HG03469 (cell line): ENCODE measurements around the gene SYCP3.
A peak's percentile ranks its signal among the peaks of the same experiment; 100 is the strongest.

Experiments
- ATAC-seq: cut with Tn5 transposase; IDR thresholded peaks from one replicate; pipeline ENCODE4 v1.9.1; 2021; ENCODE audit warnings: mild to moderate bottlenecking, moderate library complexity, moderate number of reproducible peaks; ENCODE audit not compliant: unreplicated experiment

Gene SYCP3

DNA sequence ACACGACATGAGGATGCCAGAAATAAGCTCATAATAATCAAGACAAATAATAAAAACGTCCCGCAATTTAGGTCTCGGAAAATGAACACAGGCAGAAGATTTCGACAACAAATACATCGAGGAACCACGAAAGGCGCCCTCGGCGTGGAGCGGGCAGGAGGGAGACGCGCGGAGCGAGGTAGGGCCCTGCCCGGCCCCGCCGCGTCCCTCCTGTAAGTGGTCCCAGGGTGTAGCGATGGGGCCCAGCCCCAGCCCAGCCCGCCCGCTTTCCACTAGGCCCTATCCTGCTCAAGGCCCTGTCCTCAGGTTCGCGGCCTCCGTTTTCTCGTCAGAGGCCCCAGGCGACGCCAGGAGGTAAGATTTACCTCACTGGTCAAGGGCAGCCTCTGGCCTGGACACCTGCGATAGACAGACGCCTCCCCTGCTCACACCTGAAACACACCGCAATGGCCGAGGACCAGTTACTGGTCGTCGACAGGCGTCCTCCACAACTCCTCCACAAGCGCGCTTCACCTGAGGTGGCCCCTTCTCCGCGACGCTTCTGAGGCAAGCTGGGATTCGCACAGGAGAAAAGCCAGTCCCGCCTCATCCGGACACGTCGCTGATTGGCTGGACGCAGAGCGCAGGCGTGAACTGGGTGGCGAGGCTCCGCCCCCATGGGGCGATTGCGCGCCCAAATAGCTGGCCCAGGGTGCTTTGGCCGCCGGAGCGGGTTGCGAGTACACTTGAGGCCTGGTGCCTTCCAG is at the start of gene SYCP3:
Gene SYCP3, minus strand, starts transcription at position 543 of the 746 bp plus-strand sequence. CDS start 1,527 bp downstream, outside the sequence.
- ATAC-seq, result no peak

DNA sequence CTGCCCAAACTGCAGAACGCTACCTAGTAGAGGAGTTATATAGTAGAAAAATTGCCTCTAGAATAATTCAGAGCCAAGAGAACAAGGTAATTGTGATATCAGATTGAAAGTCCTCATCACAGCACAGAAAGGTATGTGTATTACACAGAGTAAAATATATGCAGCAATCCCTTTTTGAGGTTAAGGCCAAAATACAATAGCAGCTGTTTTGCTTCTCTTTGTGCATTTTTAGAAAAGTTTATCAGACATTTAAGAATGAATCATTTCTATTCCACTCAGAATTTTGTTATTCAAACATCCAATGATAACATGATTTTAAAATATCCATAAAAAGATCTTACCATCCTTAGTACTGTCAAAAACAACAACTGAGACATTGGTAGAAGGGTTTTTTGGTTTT is 46.4 kb upstream of the SYCP3 start:
- ATAC-seq, result no peak

DNA sequence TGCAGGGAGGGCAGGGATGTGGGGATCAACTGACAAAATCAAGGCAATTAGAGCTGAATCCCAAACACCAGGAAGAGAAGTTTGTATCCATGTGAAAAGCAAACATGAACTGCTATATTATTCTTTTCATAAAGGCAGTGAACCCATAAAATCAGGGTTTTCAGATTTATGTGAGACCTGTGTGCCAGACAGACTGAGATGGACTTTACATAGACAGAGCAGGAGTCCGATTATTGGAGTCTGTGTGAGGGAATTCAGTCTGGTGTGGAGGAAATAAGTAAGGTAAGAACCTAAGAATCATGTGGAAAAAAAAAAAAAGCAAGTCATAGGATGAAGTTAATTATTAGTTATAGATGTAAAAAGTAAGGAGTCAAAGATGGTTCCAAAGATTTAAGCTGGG is 45.1 kb upstream of the SYCP3 start:
- ATAC-seq, result no peak

DNA sequence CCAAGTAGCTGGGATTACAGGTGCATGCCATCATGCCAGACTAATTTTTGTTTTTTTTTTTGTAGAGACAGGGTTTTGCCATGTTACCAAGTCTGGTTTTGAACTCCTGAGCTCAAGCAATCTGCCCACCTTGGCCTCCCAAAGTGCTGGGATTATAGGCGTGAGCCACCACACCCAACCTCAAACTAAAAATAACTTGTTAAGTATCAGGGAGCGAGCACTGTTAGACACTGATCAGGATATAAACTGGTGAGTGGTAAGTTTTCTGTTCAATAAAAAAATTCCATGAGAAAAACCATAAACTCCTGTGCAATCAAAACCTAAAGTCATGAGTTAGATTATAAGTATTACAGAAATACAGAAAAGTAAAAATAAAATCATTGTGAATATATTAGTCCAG is 44.6 kb upstream of the SYCP3 start:
- ATAC-seq, result no peak

DNA sequence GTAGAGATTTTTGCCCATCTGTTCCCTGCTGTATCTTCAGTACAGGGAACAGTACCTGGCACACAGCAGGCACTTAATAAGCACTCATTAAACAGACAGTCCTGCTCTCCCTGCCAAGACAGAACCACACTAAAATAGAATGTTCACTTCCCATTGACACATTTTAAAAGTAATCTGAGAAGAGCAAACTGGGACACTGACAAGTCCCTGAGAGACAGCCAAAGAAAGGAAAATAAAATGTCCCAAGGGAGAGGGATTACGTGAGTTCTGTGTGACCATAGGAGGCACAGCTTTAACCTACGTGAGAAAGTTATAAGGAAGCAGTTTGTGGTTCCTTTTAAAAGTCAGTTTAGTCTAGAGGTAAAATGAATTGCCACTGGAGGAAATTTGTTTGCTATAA is 43.9 kb upstream of the SYCP3 start:
- no peak for ATAC-seq

DNA sequence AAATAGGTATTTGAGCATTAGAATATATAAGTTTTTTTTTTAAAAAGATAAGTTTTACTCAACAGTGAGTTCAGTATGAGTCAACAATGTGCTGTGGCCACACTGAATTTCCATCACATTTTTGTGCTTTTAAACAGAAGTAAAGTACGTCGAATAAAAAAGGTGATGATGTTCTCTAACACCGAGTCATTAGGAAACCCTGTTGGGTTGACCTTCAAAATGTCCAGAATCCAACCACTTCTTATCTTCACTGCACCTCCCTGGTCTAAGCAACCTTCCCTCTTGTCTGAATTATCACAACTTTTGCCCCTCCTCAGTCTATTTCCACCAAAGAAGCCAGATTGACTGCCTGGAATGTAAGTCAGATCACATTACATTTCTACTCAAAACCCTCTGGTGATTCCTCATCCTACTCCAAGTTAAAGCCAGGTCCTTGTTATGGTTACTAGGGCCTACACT is 43.0 kb upstream of the SYCP3 start:
- no peak for ATAC-seq

DNA sequence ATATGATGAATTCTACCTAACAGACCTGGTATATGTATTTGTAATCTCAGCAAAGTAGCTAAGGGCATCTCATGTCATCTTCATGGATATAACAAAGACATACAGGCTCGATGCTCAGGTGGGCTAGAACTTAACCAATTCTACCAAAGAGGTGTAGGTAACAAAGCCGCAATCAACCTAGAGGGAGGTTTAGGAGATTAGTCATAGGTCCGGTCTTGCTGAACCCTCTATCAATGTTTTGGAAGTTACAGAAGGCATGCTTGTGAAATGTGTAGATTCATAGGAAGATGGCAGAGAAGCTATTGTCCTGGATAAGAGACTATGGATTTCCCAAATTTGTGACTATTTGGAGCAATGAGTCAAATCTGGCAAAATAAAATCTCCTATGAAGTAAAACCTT is 42.6 kb upstream of the SYCP3 start:
- ATAC-seq, result no peak

DNA sequence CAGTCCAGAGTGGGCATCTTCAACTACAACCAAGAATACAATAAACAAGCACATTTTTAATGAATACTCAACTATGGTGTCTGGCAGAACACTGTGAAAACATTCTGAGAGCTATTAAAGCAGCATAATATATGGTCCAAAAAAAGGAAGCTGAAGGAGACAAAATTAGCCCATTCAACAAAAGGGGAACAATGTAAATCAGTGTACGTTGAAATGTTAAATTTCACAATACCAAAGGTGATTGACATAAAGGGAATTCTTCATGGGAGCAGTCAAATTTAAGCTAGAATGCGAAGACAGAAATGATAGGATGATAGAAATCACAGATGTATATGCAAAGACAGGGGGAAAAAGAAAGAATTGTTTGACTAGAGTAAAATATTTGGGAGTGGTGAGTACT is 41.3 kb upstream of the SYCP3 start:
- ATAC-seq, result no peak

DNA sequence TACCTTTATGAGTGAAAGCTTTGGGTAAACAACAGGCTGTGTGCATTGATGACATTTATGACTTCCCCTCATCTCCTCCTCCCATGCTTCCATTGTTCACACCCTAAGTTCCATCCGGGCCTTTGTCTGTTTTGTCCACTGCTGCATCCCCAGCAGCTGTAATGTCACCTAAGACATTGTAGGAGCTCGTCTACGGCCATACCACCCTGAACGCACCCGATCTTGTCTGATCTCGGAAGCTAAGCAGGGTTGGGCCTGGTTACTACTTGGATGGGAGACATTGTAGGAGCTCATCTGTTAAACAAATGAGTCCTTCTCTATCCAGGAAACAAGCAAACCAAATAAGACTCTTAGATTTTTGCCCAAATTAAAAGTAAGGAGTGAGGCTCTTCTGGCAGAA is 40.4 kb upstream of the SYCP3 start:
- no peak for ATAC-seq

DNA sequence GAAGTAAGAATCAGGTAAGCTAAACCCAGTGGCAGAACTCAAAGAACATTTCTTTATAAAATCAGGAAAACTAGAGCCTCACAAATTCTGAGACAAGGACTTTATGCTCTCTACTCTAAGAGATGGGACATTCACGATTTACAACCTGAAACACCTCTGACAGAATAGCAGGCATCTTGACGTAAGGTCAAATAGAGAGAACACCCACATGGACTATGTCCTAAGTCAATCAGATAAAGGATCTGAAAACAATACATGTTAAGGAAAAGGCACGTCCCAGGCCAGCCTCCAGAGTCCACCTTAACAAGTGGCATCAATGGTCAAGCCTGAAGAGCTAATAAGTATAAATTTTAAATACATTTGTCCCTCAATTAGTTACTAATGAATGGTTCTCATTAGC is 39.9 kb upstream of the SYCP3 start:
- no peak for ATAC-seq

DNA sequence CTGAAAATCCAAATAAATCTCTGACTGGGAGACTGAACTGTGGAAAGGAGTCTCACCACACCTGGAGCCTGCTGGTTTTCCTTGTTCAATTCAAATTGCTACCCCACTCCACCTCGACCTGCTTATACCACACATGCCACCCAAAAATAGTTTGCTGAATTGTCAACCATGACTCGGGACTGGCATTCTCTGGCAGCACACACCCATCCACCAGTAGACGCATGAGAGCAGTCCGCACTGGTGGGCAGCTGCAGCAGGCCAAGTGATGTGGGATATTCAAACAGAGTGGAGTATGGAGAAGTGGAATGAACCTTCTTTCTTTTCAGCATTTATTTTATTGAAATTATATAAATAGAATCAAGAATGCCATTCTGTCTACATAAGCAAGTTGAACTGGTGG is 38.7 kb upstream of the SYCP3 start:
- ATAC-seq, result no peak

DNA sequence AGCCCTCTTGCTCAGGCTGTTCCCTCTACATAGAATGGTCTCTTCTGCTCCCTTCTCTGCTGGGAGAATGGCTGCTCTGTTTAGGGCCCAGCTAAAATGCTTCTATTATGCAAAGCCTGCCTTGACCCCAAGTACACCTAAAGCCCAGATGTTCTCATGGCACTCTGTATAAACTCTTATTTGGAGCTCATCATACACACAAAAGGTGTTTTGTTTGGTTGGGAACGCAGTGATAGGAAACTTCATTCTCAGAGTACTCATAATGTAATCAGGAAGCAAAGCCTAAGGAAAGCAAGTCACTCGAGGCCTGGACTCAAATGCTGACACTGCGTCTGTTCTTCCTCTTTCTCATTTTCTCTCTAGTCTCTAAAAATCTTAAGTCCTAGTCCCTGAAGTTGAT is 38.2 kb upstream of the SYCP3 start:
- ATAC-seq, result no peak

DNA sequence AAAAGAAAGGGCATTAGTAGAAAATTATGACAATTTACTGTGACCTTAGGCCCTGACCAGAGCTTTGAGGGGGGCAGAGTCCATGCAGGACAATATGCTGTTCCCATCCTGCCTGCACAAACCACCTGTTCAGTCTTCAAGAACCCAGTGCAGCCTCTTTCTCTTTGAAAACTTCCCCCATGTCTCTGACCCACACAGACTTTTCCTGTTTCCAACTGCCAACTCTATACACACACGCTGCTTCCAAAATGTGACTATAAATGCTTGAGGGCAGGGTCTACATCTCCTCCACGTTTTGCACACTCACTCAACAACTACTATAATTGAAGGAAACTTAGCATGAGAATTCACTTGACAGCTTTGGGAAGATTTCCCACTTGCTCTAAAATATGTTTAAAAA is 36.6 kb upstream of the SYCP3 start:
- no peak for ATAC-seq

DNA sequence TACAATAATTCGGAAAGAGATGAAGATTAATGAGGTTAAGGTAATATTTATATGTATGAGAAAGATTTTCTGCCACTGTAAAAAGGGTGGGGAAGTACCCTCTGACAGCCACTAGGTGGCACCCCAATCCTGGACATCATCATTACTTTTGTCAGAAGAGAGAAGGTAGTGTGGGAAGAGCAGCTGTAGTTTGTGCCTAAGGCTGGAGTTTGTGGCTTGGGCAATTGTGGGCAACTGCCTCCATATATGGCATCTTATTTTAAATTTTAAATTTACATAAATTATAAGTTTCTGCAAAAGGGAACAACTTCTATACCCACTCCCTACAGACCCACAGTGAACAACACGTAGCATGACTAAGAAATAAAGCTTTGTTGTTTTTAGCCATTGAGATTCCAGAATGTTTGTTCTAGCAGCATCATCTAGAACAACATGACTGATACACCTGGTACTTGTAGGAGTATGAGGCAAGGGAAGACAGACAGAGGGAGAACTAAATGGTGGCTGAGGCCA is 34.4 kb upstream of the SYCP3 start:
- ATAC-seq, result peak; percentile 78

DNA sequence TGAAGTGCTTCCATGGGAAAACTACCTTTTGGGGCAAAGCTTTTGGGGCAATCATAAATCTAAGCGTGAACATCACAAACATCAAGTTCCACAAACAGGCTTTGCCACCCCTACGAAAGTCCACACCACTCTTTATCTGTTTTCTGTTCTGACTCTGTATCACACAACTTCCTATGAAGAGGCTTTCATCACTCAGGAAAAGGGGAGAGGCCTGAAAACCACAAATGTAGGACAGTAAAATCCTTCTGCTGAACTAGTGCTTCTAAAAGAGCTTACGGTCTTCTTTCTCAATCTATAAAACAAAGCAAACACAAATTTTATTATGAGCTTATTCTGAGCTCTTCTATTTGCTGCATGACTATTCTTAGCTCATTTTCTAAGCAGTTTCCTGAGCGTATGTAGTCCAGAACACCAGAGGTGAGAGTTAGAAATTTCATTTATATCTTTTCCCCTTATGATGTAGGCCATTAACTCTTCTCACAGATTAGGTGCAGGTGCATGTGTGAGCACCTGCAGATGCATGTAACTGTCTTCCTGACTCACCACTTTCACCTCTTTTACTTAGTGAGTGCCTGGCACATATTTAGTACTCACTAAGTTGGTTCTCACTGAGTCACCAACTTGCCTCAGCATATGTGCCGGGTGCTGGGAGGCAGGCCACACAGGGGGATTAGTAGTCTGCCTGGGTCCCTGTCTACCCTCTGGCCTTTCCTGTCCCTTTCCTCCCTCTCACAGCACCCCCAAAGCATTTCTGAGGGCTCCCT is 32.9 kb upstream of the SYCP3 start:
- no peak for ATAC-seq

DNA sequence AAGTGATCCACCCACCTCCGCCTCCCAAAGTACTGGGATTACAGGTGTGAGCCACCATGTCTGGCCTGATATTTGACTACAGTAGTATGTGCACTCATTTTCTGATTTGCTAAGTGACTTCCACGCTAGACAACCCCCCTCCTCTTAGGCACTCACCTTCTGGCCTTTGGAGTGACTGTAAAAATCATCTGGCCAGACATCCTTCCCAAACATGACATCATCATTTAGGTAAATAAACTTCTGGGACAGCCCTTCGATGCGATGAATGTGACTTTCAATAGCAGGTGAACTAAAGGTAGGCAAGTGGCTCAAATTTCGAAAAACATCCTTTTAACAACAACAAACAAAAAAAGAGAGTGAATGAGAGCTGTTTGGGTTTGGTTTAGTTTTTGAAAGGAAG is 30.6 kb upstream of the SYCP3 start:
- ATAC-seq, result no peak

DNA sequence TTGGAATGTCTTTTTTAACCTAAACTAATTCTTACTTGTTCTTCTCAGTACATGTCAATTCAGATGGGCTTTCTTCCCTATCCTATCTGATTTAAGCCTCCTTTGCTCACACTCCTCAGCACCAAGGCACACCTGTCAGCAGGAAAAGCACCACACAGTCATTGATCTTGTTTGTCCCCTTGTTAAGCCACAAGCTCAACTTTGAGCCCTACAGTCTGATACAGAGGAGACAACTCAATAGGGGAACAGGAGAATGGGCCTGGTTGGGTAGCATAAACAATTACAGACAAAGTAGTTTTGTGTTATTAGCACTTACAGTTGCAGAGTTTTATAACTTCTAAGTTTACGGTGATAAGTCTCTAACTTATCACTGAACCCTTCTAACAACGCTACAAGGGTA is 29.5 kb upstream of the SYCP3 start:
- ATAC-seq, result no peak

DNA sequence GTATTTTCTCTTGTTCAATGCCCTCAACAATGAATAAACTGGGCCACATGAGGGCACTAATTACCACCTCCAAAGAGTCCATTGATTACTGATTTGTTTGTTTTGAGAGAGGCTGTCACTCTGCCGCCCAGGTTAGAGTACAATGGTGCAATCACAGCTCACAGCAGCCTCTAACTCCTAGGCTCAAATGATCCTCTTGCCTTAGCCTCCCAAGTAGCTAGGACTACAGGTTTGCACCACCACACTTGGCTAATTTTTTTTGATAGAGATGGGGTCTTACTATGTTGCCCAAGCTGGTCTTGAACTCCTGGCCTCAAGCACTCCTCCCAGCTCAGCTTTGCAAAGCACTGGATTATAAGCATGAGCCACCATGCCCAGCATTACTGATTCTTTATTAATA is 28.3 kb upstream of the SYCP3 start:
- no peak for ATAC-seq

DNA sequence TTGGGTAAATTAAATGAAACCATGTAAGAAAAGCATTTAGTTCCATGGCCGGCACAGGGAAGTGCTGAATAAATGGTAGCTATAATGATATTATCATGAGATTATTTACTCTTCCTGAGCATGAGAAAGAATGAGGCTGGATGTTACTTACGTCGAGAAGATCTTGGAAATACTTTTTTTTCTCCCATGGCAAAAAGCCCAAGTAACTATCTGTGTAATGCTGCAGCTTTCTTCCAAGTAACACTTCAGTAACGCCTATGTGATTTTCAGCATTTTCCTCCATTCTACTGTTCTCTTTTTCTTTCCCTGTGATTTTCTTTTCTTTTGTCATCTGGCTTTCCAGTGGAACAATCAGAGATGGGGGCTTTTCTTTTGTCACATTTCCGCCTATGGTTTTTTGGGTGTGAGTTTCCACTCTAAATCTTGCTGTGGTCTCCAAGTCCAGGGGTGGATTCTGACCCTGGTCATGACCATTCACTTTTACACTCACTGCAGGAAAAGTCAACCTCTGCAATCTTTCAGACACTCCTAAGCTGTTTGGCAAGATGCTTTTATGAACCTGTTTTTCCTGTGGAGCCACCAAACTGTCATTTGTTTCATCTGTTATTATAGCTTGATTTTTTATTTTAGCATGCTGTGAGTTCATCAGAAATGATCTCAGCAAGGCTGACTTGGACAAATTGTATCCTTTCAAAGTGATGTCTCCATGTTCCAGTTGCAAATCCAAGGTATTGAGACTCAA is 25.0 kb upstream of the SYCP3 start:
- no peak for ATAC-seq

DNA sequence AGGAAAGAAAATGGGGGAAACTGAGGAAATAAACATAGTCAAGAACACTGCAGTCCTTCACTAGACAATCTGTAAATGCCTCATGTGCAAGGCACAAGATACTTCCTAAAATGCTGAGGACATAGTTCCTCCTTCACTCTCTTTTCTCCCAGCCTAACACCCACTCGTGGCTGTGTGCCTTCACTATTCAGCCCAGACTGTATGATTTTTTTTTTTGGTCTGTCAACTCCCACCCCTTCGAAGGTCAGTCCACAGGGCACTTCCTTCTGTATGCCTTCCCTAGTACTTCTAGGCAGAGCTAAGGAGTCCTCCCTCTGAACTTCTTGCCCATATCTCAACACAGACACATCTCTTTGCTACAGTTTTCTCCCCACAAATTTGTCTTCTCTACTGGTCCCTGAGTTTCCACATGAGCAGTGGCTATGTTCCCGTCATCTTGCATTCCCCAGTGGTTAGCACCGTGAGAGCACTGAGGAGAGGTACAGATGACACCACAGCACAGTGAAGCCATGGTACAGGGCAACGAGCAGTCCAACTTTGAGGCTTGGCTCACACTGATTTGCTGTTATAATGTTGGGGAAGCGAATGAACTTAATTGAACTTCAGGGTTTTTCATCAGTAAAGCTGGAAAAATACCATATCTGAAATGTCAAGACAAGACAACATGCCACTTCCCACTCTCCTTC is 24.1 kb upstream of the SYCP3 start:
- no peak for ATAC-seq

DNA sequence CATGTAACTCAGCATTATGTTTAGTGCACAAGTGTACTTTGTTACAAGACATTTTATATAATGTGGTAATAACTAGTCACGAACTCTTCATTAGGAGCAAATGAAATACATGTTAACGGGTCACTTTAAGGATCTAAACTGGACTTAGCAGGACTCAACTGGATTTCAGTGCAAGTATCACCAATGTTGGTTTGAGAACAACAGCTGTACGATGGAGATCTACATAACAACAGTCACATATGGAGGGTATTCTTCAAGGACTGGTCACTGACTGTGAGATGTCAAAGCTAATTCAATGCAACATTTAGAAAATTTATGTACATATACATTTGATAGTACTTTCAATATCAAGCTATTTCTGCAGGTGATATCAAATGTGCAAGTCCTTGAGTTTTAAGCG is 22.5 kb upstream of the SYCP3 start:
- no peak for ATAC-seq
